Activated T-cell treated with anti-CD3 and anti-CD28 coated beads, Interleukin-2, amount 50 U/mL, for 4 hours (primary cell): ENCODE data around the gene MRPL14. TPM values are rescaled to one million over a fixed set of nuclear protein-coding genes. Genes with fewer than 3 reads are reported as not detected.

Source experiments
- ATAC-seq, 2 donors: fragments of 200-7000 bp; cut with Tn5 transposase; one replicate each; pipeline ENCODE4 v1.10.0; 2021
- DNase-seq: peaks from one replicate; pipeline ENCODE4 v3.0.0-alpha.2; 2020
- H3K27me3 Mint-ChIP-seq: one replicate; pipeline ENCODE4 v1.8.0; 2021; ENCODE audit warnings: low read depth, mixed read lengths
- H3K36me3 Mint-ChIP-seq: one replicate; pipeline ENCODE4 v1.8.0; 2022; ENCODE audit warnings: mixed read lengths; ENCODE audit not compliant: insufficient read depth
- H3K4me1 Mint-ChIP-seq: one replicate; pipeline ENCODE4 v1.8.0; 2021; ENCODE audit warnings: low read depth, mixed read lengths
- H3K4me3 Mint-ChIP-seq: one replicate; pipeline ENCODE4 v1.8.0; 2021; ENCODE audit warnings: mild to moderate bottlenecking, moderate library complexity, mixed read lengths
- H3K9me3 Mint-ChIP-seq: one replicate; pipeline ENCODE4 v1.8.0; 2021; ENCODE audit warnings: mixed read lengths
- total RNA-seq, 3 donors: library from RNA; stranded (reverse); gene quantifications; one replicate each; pipeline ENCODE4 v1.2.1, GENCODE V29; 2021

MRPL14 gene
- total RNA-seq, 3 donors from 2014 or later, result 51.0 to 87.9 (median 56.6) TPM

DNA sequence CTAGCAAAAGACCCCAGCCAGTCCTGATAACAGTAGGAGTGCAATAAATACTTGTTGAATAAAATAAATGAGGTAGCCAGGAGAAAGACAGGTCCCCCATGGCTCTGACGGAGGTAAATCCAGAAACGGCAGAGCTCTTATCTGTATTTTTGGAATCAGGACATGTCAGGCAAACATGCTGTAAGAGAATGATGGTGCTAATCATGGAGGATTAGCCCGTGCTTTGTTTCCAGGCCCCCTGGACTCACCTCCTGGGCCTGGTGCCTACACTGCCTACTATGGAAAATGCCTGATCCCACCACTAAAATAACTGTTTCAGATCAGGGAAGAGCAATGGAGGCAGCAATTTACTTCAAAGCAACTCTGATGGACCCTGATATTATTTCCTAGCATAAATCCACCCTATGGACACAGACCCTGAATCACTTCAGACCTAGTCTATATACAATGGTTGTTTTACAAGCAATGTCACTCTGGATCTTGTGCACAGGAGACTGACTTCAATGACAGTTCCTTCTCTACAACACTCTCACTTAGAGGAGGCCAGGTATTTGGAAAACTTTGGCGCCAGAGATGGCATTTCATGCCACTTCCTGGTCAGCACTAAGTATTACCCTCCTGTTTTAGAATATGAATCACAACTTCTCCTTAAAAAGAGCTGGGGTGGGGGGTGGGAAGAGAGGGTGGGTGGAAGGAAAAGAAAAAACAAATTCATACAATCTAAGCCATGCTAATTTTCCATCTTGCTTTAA lies 6.4 kb downstream of the MRPL14 start:
- H3K27me3 Mint-ChIP-seq, result no peaks in the 10 kb centered on the region
- H3K4me1 Mint-ChIP-seq, result peaks cover 81% of the 10 kb centered on the region
- ATAC-seq, result no peak
- no peak for DNase-seq
- H3K4me3 Mint-ChIP-seq, result no peak overlapping the region
- no peaks in the 10 kb centered on the region for H3K9me3 Mint-ChIP-seq
- H3K36me3 Mint-ChIP-seq, result peaks cover 6% of the 10 kb centered on the region

DNA sequence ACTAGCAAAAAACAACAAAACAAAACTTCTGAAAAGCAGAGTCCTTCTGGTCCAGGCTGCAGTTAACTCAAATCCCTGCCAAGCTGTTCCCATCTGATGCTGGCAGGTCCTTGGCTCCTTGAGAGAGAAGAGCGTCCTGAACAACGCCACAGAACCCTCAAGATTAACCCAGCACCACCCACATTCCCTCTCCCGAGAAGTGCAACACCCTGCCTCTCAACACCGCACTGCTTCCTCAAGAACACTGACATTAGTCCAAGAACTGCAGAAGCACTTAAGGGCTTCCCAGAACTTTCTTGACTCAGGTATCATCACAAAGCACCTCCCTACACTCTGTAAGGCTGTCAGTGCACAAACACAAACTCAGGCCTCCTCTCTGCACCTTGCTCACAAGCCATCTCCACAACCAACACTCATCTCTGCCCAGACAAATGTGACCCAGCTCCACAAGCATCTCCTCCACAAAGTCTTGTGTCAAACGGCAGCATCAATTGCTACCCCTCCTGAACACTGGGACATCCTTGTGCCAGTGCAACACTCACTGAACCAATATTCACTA lies 7.5 kb downstream of the MRPL14 start:
- DNase-seq (no peak), ATAC-seq (no peak)
- no peak overlapping the region for H3K4me3 Mint-ChIP-seq
- no peaks in the 10 kb centered on the region for H3K9me3 Mint-ChIP-seq
- H3K27me3 Mint-ChIP-seq, result no peaks in the 10 kb centered on the region
- peaks cover 13% of the 10 kb centered on the region for H3K36me3 Mint-ChIP-seq
- H3K4me1 Mint-ChIP-seq, result peaks cover 77% of the 10 kb centered on the region

DNA sequence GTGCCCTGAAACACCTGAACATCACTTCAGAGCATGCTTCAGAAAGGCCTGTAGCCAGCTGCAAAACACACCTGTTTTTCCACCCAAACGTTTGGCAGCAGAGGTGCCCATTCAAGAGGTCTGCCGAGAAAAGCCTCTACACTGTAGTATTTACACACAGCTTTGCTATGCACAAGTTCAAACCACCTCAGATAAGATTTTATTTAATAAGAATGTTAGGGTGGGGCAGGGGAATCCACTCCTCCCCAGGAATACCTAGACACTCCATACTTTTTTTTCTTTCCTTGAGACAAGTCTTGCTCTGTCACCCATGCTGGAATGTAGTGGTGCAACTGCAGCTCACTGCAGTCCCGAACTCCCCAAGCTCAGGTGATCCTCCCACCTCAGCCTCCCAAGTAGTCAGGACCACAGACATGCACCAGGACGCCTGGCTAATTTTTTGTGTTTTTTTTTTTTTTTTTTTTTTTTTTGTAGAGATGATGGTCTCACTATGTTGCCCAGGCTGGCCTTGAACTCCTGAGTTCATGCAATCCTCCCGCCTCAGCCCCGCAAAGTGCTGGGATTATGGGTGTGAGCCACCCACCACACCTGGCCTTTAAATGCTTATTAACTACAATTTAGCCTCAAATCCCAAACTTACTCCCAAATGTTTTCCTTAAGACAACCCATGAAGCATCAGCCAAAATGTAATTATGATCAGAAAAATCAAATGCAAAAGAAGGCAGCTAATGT lies 9.7 kb downstream of the MRPL14 start:
- Mint-ChIP-seq H3K4me3 (no peak overlapping the region), H3K4me1 (peaks cover 55% of the 10 kb centered on the region)

DNA sequence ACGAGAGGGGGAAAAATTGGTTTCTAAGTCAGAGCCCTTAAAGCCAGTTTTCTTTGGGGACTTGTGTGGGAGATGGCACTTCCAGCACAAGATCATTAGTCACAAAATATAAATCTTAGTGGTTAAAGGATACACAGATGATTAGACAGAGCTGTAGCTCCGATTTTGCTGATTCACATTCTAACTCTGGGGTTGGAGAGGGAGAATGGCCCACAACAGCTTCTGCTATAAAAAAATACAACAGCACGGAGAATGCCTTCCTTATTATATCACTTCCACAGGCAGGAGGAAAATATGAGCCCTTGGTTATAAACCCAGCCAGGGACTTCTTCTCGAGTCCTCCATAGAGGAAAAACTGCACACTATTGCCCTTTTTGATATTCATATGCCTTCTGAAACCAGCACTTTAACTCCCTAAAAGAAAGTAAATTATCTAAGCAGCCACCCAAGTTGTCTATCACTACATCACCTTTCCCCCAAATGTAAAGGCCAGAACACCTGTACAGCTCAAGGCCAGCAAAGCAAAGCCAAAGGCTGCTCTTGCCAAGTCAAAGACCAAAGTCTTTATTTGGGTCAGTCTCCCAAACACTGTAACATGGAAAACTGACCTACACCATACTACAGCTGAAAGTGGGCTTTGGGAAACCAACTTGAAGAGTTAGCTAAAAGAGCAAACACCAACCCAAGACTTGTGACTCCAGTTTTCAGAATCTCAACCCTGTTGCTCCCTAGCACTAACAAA lies 10.4 kb downstream of the MRPL14 start:
- Mint-ChIP-seq H3K9me3 (no peaks in the 10 kb centered on the region), H3K4me1 (peaks cover 49% of the 10 kb centered on the region), H3K27me3 (no peaks in the 10 kb centered on the region), H3K36me3 (peaks cover 29% of the 10 kb centered on the region), H3K4me3 (no peak overlapping the region)
- DNase-seq (no peak), ATAC-seq (no peak)

More for the DNA sequence above, 9.7 kb downstream of the MRPL14 start:
- H3K36me3 Mint-ChIP-seq, result peaks cover 24% of the 10 kb centered on the region
- no peak for ATAC-seq
- H3K9me3 Mint-ChIP-seq, result no peaks in the 10 kb centered on the region
- no peaks in the 10 kb centered on the region for H3K27me3 Mint-ChIP-seq
- no peak for DNase-seq

DNA sequence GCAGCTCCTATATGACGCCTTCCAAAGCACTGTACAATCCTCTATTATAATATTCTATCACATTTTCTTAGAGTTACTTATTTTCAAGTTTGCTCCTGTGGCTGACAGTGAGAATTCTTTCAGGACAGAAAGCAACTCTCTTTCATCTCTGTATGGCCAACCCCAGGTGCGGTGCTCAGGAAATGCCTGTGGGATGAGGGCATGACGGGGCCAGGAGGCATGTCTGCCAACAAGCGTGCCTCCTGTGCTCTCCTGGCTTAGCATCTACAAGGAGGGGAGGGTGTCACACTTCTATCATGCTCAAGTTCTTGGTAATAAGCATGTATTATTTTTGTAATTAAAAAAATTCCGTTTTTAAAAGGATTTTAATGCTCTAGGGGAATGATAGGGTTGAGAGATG lies 11.4 kb downstream of the MRPL14 start:
- no peak for DNase-seq
- ATAC-seq, result no peak
- H3K36me3 Mint-ChIP-seq, result peaks cover 38% of the 10 kb centered on the region
- no peaks in the 10 kb centered on the region for H3K9me3 Mint-ChIP-seq
- H3K4me3 Mint-ChIP-seq, result no peak overlapping the region
- H3K4me1 Mint-ChIP-seq, result peaks cover 49% of the 10 kb centered on the region
- no peaks in the 10 kb centered on the region for H3K27me3 Mint-ChIP-seq

DNA sequence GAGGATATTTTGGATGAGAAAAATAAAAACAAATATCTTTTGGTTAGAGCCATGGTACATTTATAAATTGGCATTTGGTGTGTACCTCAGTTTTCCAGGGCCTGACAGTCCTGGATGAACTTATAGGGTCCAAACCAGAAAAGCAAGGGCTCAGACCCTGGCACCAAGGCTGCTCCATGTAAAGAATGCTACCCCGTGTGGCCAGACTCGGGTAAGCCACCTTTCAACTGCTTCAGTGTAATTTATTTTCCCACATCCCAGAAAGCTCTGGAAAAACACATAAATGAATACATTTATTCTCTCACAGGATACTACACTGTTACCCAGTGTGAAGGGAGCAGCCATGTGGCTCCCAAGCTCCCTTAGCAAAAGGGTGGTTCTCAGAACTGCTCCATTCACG lies 13.8 kb downstream of the MRPL14 start:
- Mint-ChIP-seq H3K27me3 (no peaks in the 10 kb centered on the region), H3K36me3 (peaks cover 44% of the 10 kb centered on the region), H3K9me3 (no peaks in the 10 kb centered on the region), H3K4me1 (peaks cover 32% of the 10 kb centered on the region), H3K4me3 (no peak overlapping the region)
- ATAC-seq, result no peak
- DNase-seq, result no peak

DNA sequence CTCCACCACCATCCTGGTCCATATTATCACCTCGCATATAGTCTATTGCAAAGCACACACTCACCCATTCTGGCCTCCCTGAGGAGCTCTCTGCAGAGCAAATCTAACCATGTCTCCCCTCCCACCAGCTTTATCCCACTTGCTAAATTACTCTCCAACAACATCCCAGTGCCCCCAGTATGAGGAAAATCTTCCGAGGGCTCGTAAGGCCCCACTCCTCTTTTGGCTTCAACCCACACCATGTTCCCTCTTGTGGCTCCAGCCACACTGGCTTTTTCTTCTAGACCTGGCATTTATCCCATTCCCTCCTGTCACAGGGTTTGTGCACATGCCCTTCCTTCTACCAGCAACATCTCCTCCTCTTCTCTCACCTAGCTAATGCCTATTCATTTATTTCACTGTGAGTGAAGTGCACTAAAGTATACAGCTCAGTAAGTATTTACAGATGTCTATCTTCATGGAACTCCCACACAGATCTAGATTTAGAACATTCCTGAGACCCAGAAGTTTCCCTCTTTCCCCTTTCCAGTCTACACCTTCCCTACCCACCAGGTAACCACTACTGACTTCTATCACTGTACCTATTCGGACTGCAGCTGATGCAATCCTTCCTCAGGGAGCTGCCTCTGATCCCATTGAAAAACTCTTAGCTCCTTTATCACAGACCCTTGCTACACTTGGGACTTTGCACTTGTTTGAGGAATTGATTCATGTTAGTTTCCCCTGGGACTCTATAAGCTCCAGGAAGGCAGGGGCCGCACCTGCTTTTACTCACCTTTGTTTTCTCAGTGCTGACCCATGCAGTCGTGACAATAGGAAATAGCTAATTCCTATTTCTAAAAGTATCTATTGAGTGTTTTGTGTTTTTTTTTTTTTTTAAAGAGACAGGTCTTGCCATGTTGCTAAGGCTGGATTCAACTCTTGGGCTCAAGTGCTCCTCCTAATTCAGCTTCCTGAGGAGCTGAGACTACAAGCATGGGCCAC lies 15.5 kb downstream of the MRPL14 start:
- no peaks in the 10 kb centered on the region for H3K27me3 Mint-ChIP-seq
- DNase-seq, result no peak
- no peak overlapping the region for H3K4me3 Mint-ChIP-seq
- H3K36me3 Mint-ChIP-seq, result peaks cover 45% of the 10 kb centered on the region
- no peaks in the 10 kb centered on the region for H3K9me3 Mint-ChIP-seq
- no peak for ATAC-seq
- H3K4me1 Mint-ChIP-seq, result peaks cover 19% of the 10 kb centered on the region

DNA sequence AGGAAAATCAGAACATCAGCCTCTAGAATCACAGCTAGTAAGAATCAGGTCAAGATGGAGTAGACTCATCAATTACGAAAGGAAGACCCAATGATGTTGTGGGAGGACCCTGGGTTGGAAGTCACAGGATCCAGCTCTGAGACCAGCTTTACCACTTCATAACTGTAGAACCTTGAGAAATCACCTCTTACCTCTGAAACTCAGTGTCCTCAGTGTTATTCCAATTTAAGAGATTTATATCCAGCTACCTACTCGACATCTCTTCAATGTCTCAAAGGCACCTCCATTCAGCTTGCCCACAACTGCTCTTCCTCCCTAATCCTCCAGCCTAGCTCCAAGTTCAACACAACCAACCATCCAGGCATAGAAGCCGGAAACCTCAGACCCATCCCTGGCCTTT lies 16.3 kb downstream of the MRPL14 start:
- no peaks in the 10 kb centered on the region for H3K9me3 Mint-ChIP-seq
- H3K27me3 Mint-ChIP-seq, result no peaks in the 10 kb centered on the region
- H3K36me3 Mint-ChIP-seq, result peaks cover 47% of the 10 kb centered on the region
- no peak for DNase-seq
- no peak overlapping the region for H3K4me3 Mint-ChIP-seq
- ATAC-seq, result no peak
- peaks cover 13% of the 10 kb centered on the region for H3K4me1 Mint-ChIP-seq

DNA sequence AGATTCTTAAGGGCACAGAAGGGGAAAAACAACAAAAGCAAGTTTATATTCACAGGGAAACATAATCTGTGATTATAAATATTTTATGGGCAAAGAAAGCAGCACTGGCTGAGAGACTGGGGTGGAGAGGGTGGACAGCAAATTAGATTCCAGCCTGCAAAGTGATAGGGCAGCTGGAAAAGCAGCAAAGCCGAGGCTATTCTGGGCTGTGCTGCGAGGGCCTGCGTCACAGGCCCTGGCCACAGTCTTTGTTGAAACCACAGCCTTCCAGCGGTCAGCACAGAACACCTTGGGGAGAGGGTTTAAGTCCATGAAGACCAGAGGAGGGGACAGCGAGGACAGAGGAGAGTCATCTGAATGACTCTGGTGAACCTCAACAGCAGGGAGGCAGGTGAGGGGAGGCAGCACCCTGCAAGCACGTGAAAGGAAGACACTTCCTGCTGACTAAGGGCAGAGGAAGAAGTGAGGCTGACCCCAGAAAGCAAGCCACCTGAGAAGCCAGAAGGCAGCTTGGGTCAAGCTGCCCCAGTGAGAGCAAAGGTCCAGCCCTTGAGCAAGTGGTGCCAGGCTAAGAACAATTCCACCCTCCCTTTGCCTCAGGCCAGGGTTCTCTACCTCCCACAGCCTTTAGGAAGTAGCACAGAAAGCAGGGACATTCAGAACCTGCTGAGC lies 17.1 kb downstream of the MRPL14 start:
- Mint-ChIP-seq H3K9me3 (no peaks in the 10 kb centered on the region), H3K4me1 (peaks cover 9% of the 10 kb centered on the region), H3K27me3 (no peaks in the 10 kb centered on the region), H3K4me3 (no peak overlapping the region), H3K36me3 (peaks cover 40% of the 10 kb centered on the region)
- DNase-seq (no peak), ATAC-seq (no peak)

DNA sequence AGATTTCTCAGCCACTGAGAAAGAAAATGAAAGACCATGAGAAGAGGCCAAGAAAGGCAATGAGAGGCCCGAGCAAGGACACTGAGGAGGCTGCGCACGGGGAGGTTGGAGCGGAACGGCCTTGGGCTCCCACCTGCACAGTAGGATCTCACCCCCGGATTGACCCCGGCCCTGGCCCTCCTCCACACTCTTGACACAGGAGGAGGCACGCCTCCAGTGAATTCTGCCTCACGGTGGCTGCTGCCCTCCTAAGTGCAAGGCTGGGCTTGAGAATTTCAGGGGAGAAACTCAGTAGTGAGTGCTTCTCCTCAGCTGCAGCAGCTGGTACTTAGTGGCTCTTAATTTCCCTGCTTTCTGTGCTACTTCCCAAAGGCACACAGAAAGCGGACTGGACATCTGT lies 18.0 kb downstream of the MRPL14 start:
- DNase-seq (no peak), ATAC-seq (no peak)
- Mint-ChIP-seq H3K4me1 (peaks cover 8% of the 10 kb centered on the region), H3K4me3 (no peak overlapping the region), H3K36me3 (peaks cover 44% of the 10 kb centered on the region), H3K27me3 (no peaks in the 10 kb centered on the region), H3K9me3 (no peaks in the 10 kb centered on the region)

DNA sequence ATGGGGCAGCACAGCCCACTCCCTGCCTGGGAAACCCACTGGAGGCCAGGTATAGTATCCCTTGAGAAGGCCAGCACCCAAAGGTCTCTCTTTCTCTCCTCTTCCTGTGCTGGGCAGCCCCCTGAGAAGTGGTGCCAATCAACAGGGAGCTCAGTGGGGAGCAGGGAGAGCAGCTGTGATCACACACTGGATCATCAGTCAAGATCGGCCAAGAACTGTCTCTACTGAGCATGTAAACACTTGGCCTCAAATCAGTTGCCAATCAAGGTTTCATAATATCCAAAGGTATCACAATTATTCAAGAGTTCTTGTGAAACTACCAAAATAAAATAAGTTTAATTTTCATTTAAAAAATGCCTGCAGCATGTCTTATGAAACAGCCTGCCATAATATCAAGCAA lies 18.8 kb downstream of the MRPL14 start:
- H3K4me3 Mint-ChIP-seq, result no peak overlapping the region
- no peaks in the 10 kb centered on the region for H3K27me3 Mint-ChIP-seq
- peaks cover 8% of the 10 kb centered on the region for H3K4me1 Mint-ChIP-seq
- H3K9me3 Mint-ChIP-seq, result no peaks in the 10 kb centered on the region
- DNase-seq (no peak), ATAC-seq (no peak)
- peaks cover 40% of the 10 kb centered on the region for H3K36me3 Mint-ChIP-seq

DNA sequence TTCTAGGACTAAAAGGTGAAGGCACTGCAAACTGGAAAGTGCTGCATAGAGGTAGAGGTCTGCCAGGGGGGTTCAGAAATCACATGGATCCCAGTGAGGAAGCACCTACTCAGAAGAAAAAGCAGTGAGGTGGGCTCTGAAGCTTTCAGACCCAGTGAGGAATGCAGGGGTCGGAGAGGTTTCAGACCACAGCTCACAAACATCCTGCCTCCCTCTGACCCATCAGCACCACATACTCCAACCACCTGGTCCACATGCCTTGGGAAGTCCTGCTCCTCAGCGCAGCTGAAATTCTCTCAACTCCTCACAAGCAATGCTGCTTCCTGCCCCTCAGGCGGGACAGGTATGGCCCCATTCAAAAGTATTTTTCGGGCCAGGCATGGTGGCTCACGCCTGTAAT lies 20.2 kb downstream of the MRPL14 start:
- Mint-ChIP-seq H3K9me3 (no peaks in the 10 kb centered on the region), H3K36me3 (peaks cover 33% of the 10 kb centered on the region), H3K4me3 (no peak overlapping the region), H3K27me3 (no peaks in the 10 kb centered on the region), H3K4me1 (peaks cover 13% of the 10 kb centered on the region)
- ATAC-seq, result no peak
- no peak for DNase-seq
